ENCODE results near the gene EPPIN.

EPPIN gene

GRCh38 chr20:45527294-45527693 is 19.9 kb downstream of the EPPIN start:
- DNase-seq = no peak

GRCh38 chr20:45523821-45524220 is 23.4 kb downstream of the EPPIN start:
- no peak for DNase-seq

GRCh38 chr20:45518282-45518681 is 28.9 kb downstream of the EPPIN start:
- DNase-seq = no peak

- no peak for DNase-seq
Observed at GRCh38 chr20:45515147-45515913, 31.9 kb downstream of the EPPIN start, which contains the start of gene SPINT3. TSS of gene SPINT3 (minus strand) at chr20:45515622. CDS start at chr20:45515608, 14 bp downstream.

GRCh38 chr20:45510242-45510862 is 36.8 kb downstream of the EPPIN start:
- DNase-seq = no peak

- DNase-seq = no peak
Observed at GRCh38 chr20:45509091-45509490, 38.1 kb downstream of the EPPIN start.

- DNase-seq = no peak
Observed at GRCh38 chr20:45508068-45508886, 38.9 kb downstream of the EPPIN start.

GRCh38 chr20:45507011-45507820 is 40.0 kb downstream of the EPPIN start:
- DNase-seq = no peak

- no peak for DNase-seq
Observed at GRCh38 chr20:45506398-45506797, 40.8 kb downstream of the EPPIN start.

GRCh38 chr20:45503403-45503802 is 43.8 kb downstream of the EPPIN start:
- DNase-seq = no peak

GRCh38 chr20:45502561-45502960 is 44.6 kb downstream of the EPPIN start:
- no peak for DNase-seq

- no peak for DNase-seq
Observed at GRCh38 chr20:45501600-45501999, 45.6 kb downstream of the EPPIN start.

- DNase-seq = no peak
Observed at GRCh38 chr20:45500022-45500421, 47.2 kb downstream of the EPPIN start.

GRCh38 chr20:45497971-45498494 is 49.2 kb downstream of the EPPIN start:
- no peak for DNase-seq

GRCh38 chr20:45496166-45496565 is 51.0 kb downstream of the EPPIN start:
- no peak for DNase-seq

GRCh38 chr20:45495501-45495941 is 51.7 kb downstream of the EPPIN start:
- DNase-seq = no peak
